Nephron (organoid): ENCODE data around the gene IFI30.

Experiments used
- H3K27ac Mint-ChIP-seq, 3 experiments: 2 replicates each; pipeline ENCODE4 v1.8.0; 2020; ENCODE audit warnings: mixed read lengths in 3 of 3, mild to moderate bottlenecking in 2 of 3, moderate library complexity in 1 of 3
- H3K27me3 Mint-ChIP-seq: 2 replicates; pipeline ENCODE4 v1.8.0; 2021; ENCODE audit warnings: low read depth, mild to moderate bottlenecking, moderate library complexity, mixed read lengths
- H3K36me3 Mint-ChIP-seq: 2 replicates; pipeline ENCODE4 v1.8.0; 2020; ENCODE audit warnings: low read depth, mixed read lengths
- H3K4me1 Mint-ChIP-seq: 2 replicates; pipeline ENCODE4 v1.8.0; 2020; ENCODE audit warnings: mixed read lengths
- H3K4me3 Mint-ChIP-seq, 3 experiments: 2 replicates each; pipeline ENCODE4 v1.8.0; 2020; ENCODE audit warnings: mild to moderate bottlenecking in 3 of 3, mixed read lengths in 3 of 3, moderate library complexity in 2 of 3
- H3K9me3 Mint-ChIP-seq: 2 replicates; pipeline ENCODE4 v1.8.0; 2020; ENCODE audit warnings: mixed read lengths
- CTCF ChIP-seq, 3 experiments: fragments of 200-600 bp; sonication (generic); IDR thresholded peaks; one replicate each; pipeline ENCODE4 v1.5.0; 2021; ENCODE audit warnings: antibody characterized with exemption in 3 of 3; ENCODE audit not compliant: unreplicated experiment in 3 of 3

Gene IFI30

GRCh38 chr19:18164072-18164471 lies 9.5 kb upstream of the IFI30 start:
- H3K27me3 Mint-ChIP-seq, result no peaks in the 10 kb centered on the region

GRCh38 chr19:18165794-18166544 lies 7.6 kb upstream of the IFI30 start:
- Mint-ChIP-seq H3K27me3 (no peaks in the 10 kb centered on the region), H3K36me3 (peaks cover 35% of the 10 kb centered on the region), H3K4me3 (no peak overlapping the region), H3K4me1 (no peaks in the 10 kb centered on the region), H3K9me3 (no peaks in the 10 kb centered on the region), H3K27ac (no peak overlapping the region)
- no peak for TF ChIP-seq CTCF (IDR thresholded peaks at IDR 0.05; ENCODE audit: unreplicated experiment in 3 of 3)

More at GRCh38 chr19:18164072-18164471, 9.5 kb upstream of the IFI30 start:
- Mint-ChIP-seq H3K4me1 (peaks cover 4% of the 10 kb centered on the region), H3K27ac (no peak overlapping the region), H3K36me3 (peaks cover 32% of the 10 kb centered on the region), H3K9me3 (no peaks in the 10 kb centered on the region), H3K4me3 (no peak overlapping the region)
- TF ChIP-seq CTCF (IDR thresholded peaks at IDR 0.05; ENCODE audit: unreplicated experiment in 3 of 3), result no peak

- H3K27me3 Mint-ChIP-seq, result peaks cover 2% of the 10 kb centered on the region
- no peaks in the 10 kb centered on the region for H3K9me3 Mint-ChIP-seq
- H3K4me3 Mint-ChIP-seq, result no peak overlapping the region
- H3K27ac Mint-ChIP-seq, result no peak overlapping the region
- H3K4me1 Mint-ChIP-seq, result no peaks in the 10 kb centered on the region
- H3K36me3 Mint-ChIP-seq, result peaks cover 43% of the 10 kb centered on the region
- no peak for TF ChIP-seq CTCF (IDR thresholded peaks at IDR 0.05; ENCODE audit: unreplicated experiment in 3 of 3)
These were observed 6.6 kb upstream of the IFI30 start for GRCh38 chr19:18167011-18167410.

GRCh38 chr19:18167975-18168645 lies 5.5 kb upstream of the IFI30 start:
- Mint-ChIP-seq H3K4me3 (no peak overlapping the region), H3K27me3 (peaks cover 8% of the 10 kb centered on the region), H3K36me3 (peaks cover 40% of the 10 kb centered on the region), H3K4me1 (no peaks in the 10 kb centered on the region), H3K9me3 (no peaks in the 10 kb centered on the region), H3K27ac (no peak overlapping the region)
- TF ChIP-seq CTCF (IDR thresholded peaks at IDR 0.05; ENCODE audit: unreplicated experiment in 3 of 3), result peak; percentile 55 to 66 (median 56)

GRCh38 chr19:18168673-18169381 lies 4.8 kb upstream of the IFI30 start:
- Mint-ChIP-seq H3K27ac (no peak overlapping the region), H3K27me3 (peaks cover 14% of the 10 kb centered on the region), H3K4me1 (no peaks in the 10 kb centered on the region), H3K36me3 (peaks cover 34% of the 10 kb centered on the region), H3K9me3 (no peaks in the 10 kb centered on the region), H3K4me3 (no peak overlapping the region)
- TF ChIP-seq CTCF (IDR thresholded peaks at IDR 0.05; ENCODE audit: unreplicated experiment in 3 of 3), result no peak
